ENCODE data around the gene CSGALNACT2.

CSGALNACT2 gene

DNA sequence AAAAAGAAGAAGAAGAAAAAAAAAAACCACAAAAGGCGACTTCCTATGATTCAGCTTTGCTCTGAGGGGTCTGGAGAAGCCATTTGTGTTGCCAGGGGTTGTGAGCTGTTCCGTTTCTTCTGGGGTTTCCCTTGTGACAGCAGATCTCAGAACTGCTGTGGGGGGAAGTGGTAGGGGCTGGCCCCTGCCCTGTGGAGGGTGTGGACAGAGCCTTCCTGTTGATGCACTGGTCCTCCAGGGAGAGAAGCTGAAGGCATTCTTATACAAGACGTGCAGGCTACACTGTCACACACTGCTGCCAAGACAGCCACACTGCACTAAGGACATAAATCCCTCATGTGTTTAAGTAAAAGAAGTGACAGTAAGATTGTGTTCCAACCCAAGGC is 17.3 kb upstream of the CSGALNACT2 start:
- H3K9me3 ChIP-seq (ENCODE audit: control insufficient read depth, insufficient read depth, low read length) = no peaks in the 10 kb centered on the region
- H3K9ac ChIP-seq (ENCODE audit: low read depth, low read length) = no peak overlapping the region
- H3K27me3 ChIP-seq (ENCODE audit: control insufficient read depth, insufficient read depth, low read length) = no peaks in the 10 kb centered on the region
- H3K36me3 ChIP-seq (ENCODE audit: control insufficient read depth, insufficient read depth, low read length) = no peaks in the 10 kb centered on the region
- no peak overlapping the region for H3K4me3 ChIP-seq (ENCODE audit: low read depth, low read length)
- no peaks in the 10 kb centered on the region for H3K4me1 ChIP-seq (ENCODE audit: control insufficient read depth, insufficient read depth, low read length)

DNA sequence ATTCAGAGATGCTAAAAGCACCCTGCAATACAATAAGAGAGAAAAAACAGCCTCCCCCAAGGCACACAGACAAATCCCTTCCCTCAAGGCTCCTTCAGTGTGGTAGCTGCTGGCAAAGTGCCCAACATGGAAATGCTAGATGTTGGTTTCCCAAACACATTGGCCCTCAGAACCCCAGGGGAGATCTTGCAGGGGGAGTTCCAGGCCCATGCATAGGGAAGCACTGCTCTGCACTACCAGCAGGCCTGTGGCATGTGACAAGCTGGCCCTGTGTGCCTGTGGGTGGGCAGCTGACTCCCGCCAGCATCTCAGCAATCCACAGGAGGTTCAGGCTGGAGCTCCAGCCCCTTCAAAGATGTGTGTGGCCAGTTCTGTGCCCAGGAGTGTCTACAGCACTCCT is 16.8 kb upstream of the CSGALNACT2 start:
- no peaks in the 10 kb centered on the region for H3K4me1 ChIP-seq (ENCODE audit: control insufficient read depth, insufficient read depth, low read length)
- H3K4me3 ChIP-seq (ENCODE audit: low read depth, low read length) = no peak overlapping the region
- H3K36me3 ChIP-seq (ENCODE audit: control insufficient read depth, insufficient read depth, low read length) = no peaks in the 10 kb centered on the region
- H3K9ac ChIP-seq (ENCODE audit: low read depth, low read length) = no peak overlapping the region
- no peaks in the 10 kb centered on the region for H3K27me3 ChIP-seq (ENCODE audit: control insufficient read depth, insufficient read depth, low read length)
- H3K9me3 ChIP-seq (ENCODE audit: control insufficient read depth, insufficient read depth, low read length) = no peaks in the 10 kb centered on the region

- H3K27me3 ChIP-seq (ENCODE audit: control insufficient read depth, insufficient read depth, low read length) = no peaks in the 10 kb centered on the region
- H3K4me1 ChIP-seq (ENCODE audit: control insufficient read depth, insufficient read depth, low read length) = no peaks in the 10 kb centered on the region
- H3K4me3 ChIP-seq (ENCODE audit: low read depth, low read length) = no peak overlapping the region
- no peaks in the 10 kb centered on the region for H3K36me3 ChIP-seq (ENCODE audit: control insufficient read depth, insufficient read depth, low read length)
- H3K9me3 ChIP-seq (ENCODE audit: control insufficient read depth, insufficient read depth, low read length) = no peaks in the 10 kb centered on the region
- no peak overlapping the region for H3K9ac ChIP-seq (ENCODE audit: low read depth, low read length)
Measured at GRCh38 chr10:43122096-43122495, 16.1 kb upstream of the CSGALNACT2 start.

DNA sequence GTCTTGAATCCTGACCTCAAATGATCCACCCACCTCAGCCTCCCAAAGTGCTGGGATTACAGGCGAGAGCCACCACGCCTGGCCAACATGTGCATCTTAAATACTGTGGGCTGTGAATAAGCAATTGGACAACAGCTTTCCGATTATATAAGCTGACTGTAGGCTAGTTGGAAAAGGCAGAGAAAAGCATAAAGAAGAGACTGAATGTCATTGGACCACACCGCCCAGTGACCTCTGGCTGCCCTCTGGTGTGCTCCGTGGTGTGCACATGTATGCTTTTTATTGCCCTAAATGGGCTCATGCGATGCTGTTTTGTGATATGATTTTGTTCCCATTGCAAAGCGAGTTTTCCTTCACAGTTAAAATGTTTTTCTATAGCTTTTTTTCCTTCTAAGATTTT is 15.4 kb upstream of the CSGALNACT2 start:
- Histone ChIP-seq H3K36me3 (ENCODE audit: control insufficient read depth, insufficient read depth, low read length) (no peaks in the 10 kb centered on the region), H3K4me3 (ENCODE audit: low read depth, low read length) (no peak overlapping the region), H3K9ac (ENCODE audit: low read depth, low read length) (no peak overlapping the region), H3K27me3 (ENCODE audit: control insufficient read depth, insufficient read depth, low read length) (no peaks in the 10 kb centered on the region), H3K9me3 (ENCODE audit: control insufficient read depth, insufficient read depth, low read length) (no peaks in the 10 kb centered on the region), H3K4me1 (ENCODE audit: control insufficient read depth, insufficient read depth, low read length) (no peaks in the 10 kb centered on the region)

DNA sequence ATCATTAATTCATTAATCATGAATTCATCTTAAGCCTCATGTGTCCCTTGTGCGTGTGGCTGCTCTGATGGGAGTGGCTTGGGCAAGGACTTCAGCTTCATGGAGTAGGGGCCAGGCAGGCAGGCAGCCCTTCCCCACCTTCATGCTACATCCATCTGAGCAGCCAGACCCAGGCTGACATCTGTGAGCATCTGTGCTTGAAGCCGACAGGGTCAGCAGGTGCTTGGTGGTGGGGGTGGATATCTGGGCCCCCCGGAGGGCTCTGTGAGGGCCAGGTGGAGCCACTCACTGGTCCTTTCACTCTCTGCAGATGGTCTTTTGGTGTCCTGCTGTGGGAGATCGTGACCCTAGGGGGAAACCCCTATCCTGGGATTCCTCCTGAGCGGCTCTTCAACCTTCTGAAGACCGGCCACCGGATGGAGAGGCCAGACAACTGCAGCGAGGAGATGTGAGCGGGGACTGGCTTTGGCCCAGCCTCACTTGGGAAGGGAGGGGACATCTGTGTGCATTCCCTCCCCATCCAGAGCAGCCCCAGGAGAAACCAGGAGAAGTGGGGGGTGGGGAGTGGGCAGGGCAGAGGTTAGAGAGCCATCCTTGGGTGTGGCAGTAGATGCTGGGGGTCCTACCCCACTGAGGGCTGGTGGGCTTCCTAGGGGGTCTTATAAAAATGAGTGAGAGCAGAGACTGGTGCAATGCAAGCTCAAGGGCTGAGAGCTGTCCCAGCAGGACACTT is 14.7 kb upstream of the CSGALNACT2 start:
- Histone ChIP-seq H3K9me3 (ENCODE audit: control insufficient read depth, insufficient read depth, low read length) (no peaks in the 10 kb centered on the region), H3K9ac (ENCODE audit: low read depth, low read length) (no peak overlapping the region), H3K36me3 (ENCODE audit: control insufficient read depth, insufficient read depth, low read length) (no peaks in the 10 kb centered on the region), H3K4me3 (ENCODE audit: low read depth, low read length) (no peak overlapping the region), H3K4me1 (ENCODE audit: control insufficient read depth, insufficient read depth, low read length) (no peaks in the 10 kb centered on the region), H3K27me3 (ENCODE audit: control insufficient read depth, insufficient read depth, low read length) (no peaks in the 10 kb centered on the region)

GRCh38 chr10:43124094-43124521 is 14.1 kb upstream of the CSGALNACT2 start:
- no peaks in the 10 kb centered on the region for H3K36me3 ChIP-seq (ENCODE audit: control insufficient read depth, insufficient read depth, low read length)
- H3K4me3 ChIP-seq (ENCODE audit: low read depth, low read length) = no peak overlapping the region
- no peaks in the 10 kb centered on the region for H3K27me3 ChIP-seq (ENCODE audit: control insufficient read depth, insufficient read depth, low read length)
- no peaks in the 10 kb centered on the region for H3K9me3 ChIP-seq (ENCODE audit: control insufficient read depth, insufficient read depth, low read length)
- H3K9ac ChIP-seq (ENCODE audit: low read depth, low read length) = no peak overlapping the region
- H3K4me1 ChIP-seq (ENCODE audit: control insufficient read depth, insufficient read depth, low read length) = no peaks in the 10 kb centered on the region

DNA sequence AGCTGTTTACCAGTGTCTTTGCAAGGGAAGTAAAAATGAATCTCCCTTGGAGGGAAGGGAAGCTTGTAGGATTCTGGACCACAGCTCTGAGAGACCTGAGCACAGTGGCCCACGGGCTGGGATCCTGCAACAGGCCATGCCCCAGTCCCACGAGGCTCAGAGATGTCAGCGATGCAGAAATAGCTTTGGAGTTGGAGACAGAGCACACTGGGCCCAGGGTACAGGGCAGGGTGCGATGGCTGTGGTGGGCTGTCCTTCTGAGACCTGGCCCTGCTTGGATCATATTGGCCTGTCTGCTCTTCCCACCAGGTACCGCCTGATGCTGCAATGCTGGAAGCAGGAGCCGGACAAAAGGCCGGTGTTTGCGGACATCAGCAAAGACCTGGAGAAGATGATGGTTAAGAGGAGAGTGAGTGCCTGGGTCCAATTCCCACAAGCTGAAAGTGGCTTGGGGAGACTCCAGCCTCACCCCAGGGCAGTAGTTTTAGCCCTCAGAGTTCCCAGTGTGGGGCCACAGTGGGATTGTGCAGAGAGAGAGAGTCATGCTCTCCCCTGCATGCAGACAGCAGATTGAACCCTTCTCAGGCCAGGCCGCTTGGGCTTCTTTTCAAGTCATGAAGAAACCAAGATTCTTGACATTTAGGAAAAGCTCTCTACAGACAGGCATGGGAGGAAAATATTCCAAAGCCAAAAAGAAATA is 13.5 kb upstream of the CSGALNACT2 start:
- Histone ChIP-seq H3K9me3 (ENCODE audit: control insufficient read depth, insufficient read depth, low read length) (no peaks in the 10 kb centered on the region), H3K36me3 (ENCODE audit: control insufficient read depth, insufficient read depth, low read length) (no peaks in the 10 kb centered on the region), H3K4me3 (ENCODE audit: low read depth, low read length) (no peak overlapping the region), H3K9ac (ENCODE audit: low read depth, low read length) (no peak overlapping the region), H3K4me1 (ENCODE audit: control insufficient read depth, insufficient read depth, low read length) (no peaks in the 10 kb centered on the region), H3K27me3 (ENCODE audit: control insufficient read depth, insufficient read depth, low read length) (no peaks in the 10 kb centered on the region)

GRCh38 chr10:43125274-43125845 is 12.9 kb upstream of the CSGALNACT2 start:
- Histone ChIP-seq H3K4me3 (ENCODE audit: low read depth, low read length) (no peak overlapping the region), H3K36me3 (ENCODE audit: control insufficient read depth, insufficient read depth, low read length) (no peaks in the 10 kb centered on the region), H3K9ac (ENCODE audit: low read depth, low read length) (no peak overlapping the region), H3K9me3 (ENCODE audit: control insufficient read depth, insufficient read depth, low read length) (no peaks in the 10 kb centered on the region), H3K27me3 (ENCODE audit: control insufficient read depth, insufficient read depth, low read length) (no peaks in the 10 kb centered on the region), H3K4me1 (ENCODE audit: control insufficient read depth, insufficient read depth, low read length) (no peaks in the 10 kb centered on the region)

- Histone ChIP-seq H3K4me3 (ENCODE audit: low read depth, low read length) (no peak overlapping the region), H3K9ac (ENCODE audit: low read depth, low read length) (no peak overlapping the region), H3K27me3 (ENCODE audit: control insufficient read depth, insufficient read depth, low read length) (no peaks in the 10 kb centered on the region), H3K4me1 (ENCODE audit: control insufficient read depth, insufficient read depth, low read length) (no peaks in the 10 kb centered on the region), H3K36me3 (ENCODE audit: control insufficient read depth, insufficient read depth, low read length) (no peaks in the 10 kb centered on the region), H3K9me3 (ENCODE audit: control insufficient read depth, insufficient read depth, low read length) (no peaks in the 10 kb centered on the region)
Measured at GRCh38 chr10:43125881-43126731, 12.1 kb upstream of the CSGALNACT2 start.

- Histone ChIP-seq H3K9me3 (ENCODE audit: control insufficient read depth, insufficient read depth, low read length) (no peaks in the 10 kb centered on the region), H3K4me3 (ENCODE audit: low read depth, low read length) (no peak overlapping the region), H3K27me3 (ENCODE audit: control insufficient read depth, insufficient read depth, low read length) (no peaks in the 10 kb centered on the region), H3K4me1 (ENCODE audit: control insufficient read depth, insufficient read depth, low read length) (no peaks in the 10 kb centered on the region), H3K9ac (ENCODE audit: low read depth, low read length) (no peak overlapping the region), H3K36me3 (ENCODE audit: control insufficient read depth, insufficient read depth, low read length) (no peaks in the 10 kb centered on the region)
Measured at GRCh38 chr10:43126759-43127424, 11.4 kb upstream of the CSGALNACT2 start.

GRCh38 chr10:43127442-43127841 is 10.8 kb upstream of the CSGALNACT2 start:
- Histone ChIP-seq H3K4me1 (ENCODE audit: control insufficient read depth, insufficient read depth, low read length) (no peaks in the 10 kb centered on the region), H3K27me3 (ENCODE audit: control insufficient read depth, insufficient read depth, low read length) (no peaks in the 10 kb centered on the region), H3K9ac (ENCODE audit: low read depth, low read length) (no peak overlapping the region), H3K9me3 (ENCODE audit: control insufficient read depth, insufficient read depth, low read length) (no peaks in the 10 kb centered on the region), H3K36me3 (ENCODE audit: control insufficient read depth, insufficient read depth, low read length) (no peaks in the 10 kb centered on the region), H3K4me3 (ENCODE audit: low read depth, low read length) (no peak overlapping the region)
